Measurements from ENCODE around the gene MPO.

DNA sequence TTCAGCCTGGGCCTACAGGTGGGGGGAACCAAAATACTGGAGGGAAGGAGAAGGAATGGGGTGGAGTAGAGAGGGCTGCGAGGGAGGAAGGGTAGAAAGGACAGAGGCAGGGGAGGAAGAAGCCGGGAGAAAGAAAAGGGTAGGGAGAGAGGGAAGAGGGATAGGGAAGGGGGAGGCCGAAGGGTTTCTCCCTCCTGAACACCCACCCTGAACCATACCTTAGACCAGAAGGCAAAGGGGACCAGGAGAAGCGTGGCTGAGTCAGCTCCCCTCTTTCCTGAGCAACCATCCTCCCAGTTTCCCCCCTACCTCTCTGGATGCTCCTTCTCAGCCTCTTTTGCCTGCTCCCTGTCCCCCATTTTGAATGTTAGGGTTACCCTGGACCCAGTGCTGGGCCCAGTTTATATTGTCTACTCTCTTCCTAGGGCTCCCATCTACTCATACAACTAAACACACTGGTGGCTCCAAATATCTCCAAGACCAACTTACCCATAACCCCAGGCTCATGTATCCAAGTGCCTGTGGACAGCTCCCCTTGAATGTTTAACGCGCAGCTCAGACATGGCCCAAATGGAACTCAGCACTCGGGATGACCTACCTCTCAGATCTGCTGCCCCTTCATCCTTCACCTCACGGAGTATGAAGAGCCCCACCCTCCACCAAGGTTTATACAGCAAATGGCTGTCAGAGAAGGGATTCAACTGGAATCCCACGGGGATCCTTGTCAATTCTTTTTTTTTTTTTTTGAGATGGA, 40.0 kb upstream of the MPO start:
- no peak for TF ChIP-seq CTCF (IDR thresholded peaks at IDR 0.05)
- TF ChIP-seq POLR2A (IDR thresholded peaks at IDR 0.05): no peak
